ENCODE results near the gene TIE1. TPM values are rescaled to one million over a fixed set of nuclear protein-coding genes. Genes with fewer than 3 reads are reported as not detected.

Gene TIE1
- total RNA-seq, 2 experiments from 2014 or later: 0.15 to 0.66 TPM

DNA sequence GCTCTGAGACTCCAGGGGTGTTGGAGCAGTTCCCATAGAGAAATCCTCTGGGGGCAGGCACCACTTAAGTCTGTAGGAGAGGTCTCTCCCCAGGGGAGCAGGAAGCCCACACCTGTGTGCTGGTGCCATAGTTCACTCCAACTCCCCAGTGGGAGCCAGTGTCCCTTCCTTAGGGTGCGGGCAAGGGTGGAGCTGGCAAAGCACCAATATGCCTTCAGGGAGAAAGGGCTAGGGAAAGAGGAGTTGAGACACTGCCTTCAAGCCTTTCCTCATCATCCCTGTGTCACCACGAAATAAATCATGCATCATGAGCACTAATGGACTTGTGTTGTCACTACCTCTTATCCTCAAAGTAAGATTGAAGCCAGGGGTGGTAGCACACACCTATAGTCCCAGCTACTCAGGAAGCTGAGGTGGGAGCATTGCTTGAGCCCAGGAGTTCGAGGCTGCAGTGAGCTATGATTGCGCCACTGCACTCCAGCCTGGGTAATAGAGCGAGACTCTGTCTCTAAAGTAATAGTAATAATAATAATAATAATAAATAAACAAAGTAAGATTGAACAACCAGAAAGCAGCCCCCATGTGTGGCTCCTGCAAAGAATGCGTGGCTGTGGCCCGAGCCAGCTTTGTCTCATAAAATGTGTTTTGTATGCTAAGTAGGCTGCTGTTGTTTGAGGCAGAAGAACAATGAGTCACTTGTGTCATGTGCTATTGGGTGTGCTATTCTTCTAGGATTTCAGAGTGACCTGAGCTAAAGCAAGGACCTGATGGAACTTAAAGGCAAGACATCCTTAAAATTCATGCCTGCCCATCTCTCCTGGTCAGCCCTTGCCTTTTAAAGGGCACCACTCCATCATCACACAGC lies 6.7 kb upstream of the TIE1 start:
- no peak overlapping the region for H3K4me2 ChIP-seq (ENCODE audit: low read length)
- no peaks in the 10 kb centered on the region for H3K36me3 ChIP-seq (ENCODE audit: insufficient read depth, low read length)
- no peaks in the 10 kb centered on the region for H3K9me2 ChIP-seq (ENCODE audit: insufficient read depth, low read length)
- H3K79me2 ChIP-seq (ENCODE audit: insufficient read depth, low read depth, low read length): no peaks in the 10 kb centered on the region
- ChIA-PET POLR2A (no interaction called here), CTCF (ENCODE audit: unreplicated experiment) (no interaction called here)
- H3K4me3 ChIP-seq (ENCODE audit: low read depth, low read length, poor library complexity, severe bottlenecking): no peak overlapping the region
- H2AFZ ChIP-seq (ENCODE audit: low read length): no peak overlapping the region
- TF ChIP-seq, protein P1, sequence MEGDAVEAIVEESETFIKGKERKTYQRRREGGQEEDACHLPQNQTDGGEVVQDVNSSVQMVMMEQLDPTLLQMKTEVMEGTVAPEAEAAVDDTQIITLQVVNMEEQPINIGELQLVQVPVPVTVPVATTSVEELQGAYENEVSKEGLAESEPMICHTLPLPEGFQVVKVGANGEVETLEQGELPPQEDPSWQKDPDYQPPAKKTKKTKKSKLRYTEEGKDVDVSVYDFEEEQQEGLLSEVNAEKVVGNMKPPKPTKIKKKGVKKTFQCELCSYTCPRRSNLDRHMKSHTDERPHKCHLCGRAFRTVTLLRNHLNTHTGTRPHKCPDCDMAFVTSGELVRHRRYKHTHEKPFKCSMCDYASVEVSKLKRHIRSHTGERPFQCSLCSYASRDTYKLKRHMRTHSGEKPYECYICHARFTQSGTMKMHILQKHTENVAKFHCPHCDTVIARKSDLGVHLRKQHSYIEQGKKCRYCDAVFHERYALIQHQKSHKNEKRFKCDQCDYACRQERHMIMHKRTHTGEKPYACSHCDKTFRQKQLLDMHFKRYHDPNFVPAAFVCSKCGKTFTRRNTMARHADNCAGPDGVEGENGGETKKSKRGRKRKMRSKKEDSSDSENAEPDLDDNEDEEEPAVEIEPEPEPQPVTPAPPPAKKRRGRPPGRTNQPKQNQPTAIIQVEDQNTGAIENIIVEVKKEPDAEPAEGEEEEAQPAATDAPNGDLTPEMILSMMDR (conservative IDR thresholded peaks at IDR 0.05; ENCODE audit: low read length): no peak
- TF ChIP-seq EZH2phosphoT487 (IDR thresholded peaks at IDR 0.05; ENCODE audit: borderline replicate concordance, low read depth, low read length): no peak
- H3K27ac ChIP-seq (ENCODE audit: low read depth, low read length, poor library complexity, severe bottlenecking): no peak overlapping the region
- H3K4me1 ChIP-seq (ENCODE audit: insufficient read depth, low read length, poor library complexity, severe bottlenecking): no peaks in the 10 kb centered on the region
- H3K9me3 ChIP-seq (ENCODE audit: low read length): no peaks in the 10 kb centered on the region
- BruUV-seq (replicated peaks): no TSS peak
- no peak for DNase-seq (ENCODE audit: low spot score)
- intact Hi-C loops (cut with micrococcal nuclease; ENCODE audit: unreplicated experiment): no loop called here
- no peaks in the 10 kb centered on the region for H4K20me1 ChIP-seq (ENCODE audit: insufficient read depth, low read length)

DNA sequence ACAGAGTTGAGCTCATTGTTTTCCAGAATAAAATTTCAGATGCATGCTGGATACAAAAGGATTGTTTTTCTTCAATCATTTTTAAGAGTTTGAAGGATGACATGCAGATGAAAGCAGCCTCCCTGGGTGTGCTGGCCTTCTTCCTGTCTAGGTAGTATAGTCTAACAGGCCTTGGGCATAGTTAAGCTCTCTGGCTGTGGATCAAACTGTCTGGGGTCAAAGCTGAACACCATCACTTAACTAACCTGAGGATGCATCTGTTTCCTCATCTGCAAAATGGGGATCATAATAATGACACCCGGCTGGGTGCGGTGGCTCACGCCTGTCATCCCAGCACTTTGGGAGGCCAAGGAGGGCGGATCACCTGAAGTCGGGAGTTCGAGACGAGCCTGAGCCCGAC lies 6.0 kb upstream of the TIE1 start:
- Histone ChIP-seq H2AFZ (ENCODE audit: low read length) (no peak overlapping the region), H3K4me2 (ENCODE audit: low read length) (no peak overlapping the region), H3K36me3 (ENCODE audit: insufficient read depth, low read length) (no peaks in the 10 kb centered on the region), H4K20me1 (ENCODE audit: insufficient read depth, low read length) (no peaks in the 10 kb centered on the region), H3K4me1 (ENCODE audit: insufficient read depth, low read length, poor library complexity, severe bottlenecking) (no peaks in the 10 kb centered on the region), H3K9me2 (ENCODE audit: insufficient read depth, low read length) (no peaks in the 10 kb centered on the region), H3K27ac (ENCODE audit: low read depth, low read length, poor library complexity, severe bottlenecking) (no peak overlapping the region), H3K9me3 (ENCODE audit: low read length) (no peaks in the 10 kb centered on the region), H3K79me2 (ENCODE audit: insufficient read depth, low read depth, low read length) (no peaks in the 10 kb centered on the region), H3K4me3 (ENCODE audit: low read depth, low read length, poor library complexity, severe bottlenecking) (no peak overlapping the region)
- TF ChIP-seq, protein P1 (conservative IDR thresholded peaks at IDR 0.05; ENCODE audit: low read length): no peak
- TF ChIP-seq EZH2phosphoT487 (IDR thresholded peaks at IDR 0.05; ENCODE audit: borderline replicate concordance, low read depth, low read length): no peak
- ChIA-PET POLR2A (no interaction called here), CTCF (ENCODE audit: unreplicated experiment) (no interaction called here)
- no peak for DNase-seq (ENCODE audit: low spot score)
- intact Hi-C loops (cut with micrococcal nuclease; ENCODE audit: unreplicated experiment): no loop called here
- no TSS peak for BruUV-seq (replicated peaks)

DNA sequence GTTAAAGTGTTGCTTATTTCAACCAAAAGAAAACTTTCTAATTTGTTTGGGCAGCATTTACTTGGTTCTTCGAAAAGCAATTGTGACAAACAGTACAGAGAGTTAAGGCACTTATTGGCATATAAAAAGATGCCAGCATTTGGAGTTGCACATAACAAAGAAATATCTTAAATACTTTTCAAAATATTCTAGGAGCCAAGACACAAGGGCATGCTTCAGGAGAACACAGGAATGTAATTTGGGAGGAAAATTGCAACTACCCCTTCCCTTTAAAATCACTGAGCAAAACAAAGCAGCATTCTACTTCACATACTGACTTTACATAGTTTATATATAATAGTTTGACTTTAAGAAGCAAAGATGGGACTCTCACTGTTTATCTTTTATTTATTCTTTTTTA lies 4.6 kb upstream of the TIE1 start:
- H3K4me3 ChIP-seq (ENCODE audit: low read depth, low read length, poor library complexity, severe bottlenecking): no peak overlapping the region
- H3K36me3 ChIP-seq (ENCODE audit: insufficient read depth, low read length): no peaks in the 10 kb centered on the region
- ChIA-PET CTCF (ENCODE audit: unreplicated experiment) (no interaction called here), POLR2A (no interaction called here)
- no peaks in the 10 kb centered on the region for H3K9me3 ChIP-seq (ENCODE audit: low read length)
- no TSS peak for BruUV-seq (replicated peaks)
- no peaks in the 10 kb centered on the region for H3K79me2 ChIP-seq (ENCODE audit: insufficient read depth, low read depth, low read length)
- H3K4me1 ChIP-seq (ENCODE audit: insufficient read depth, low read length, poor library complexity, severe bottlenecking): no peaks in the 10 kb centered on the region
- intact Hi-C loops (cut with micrococcal nuclease; ENCODE audit: unreplicated experiment): no loop called here
- no peak for DNase-seq (ENCODE audit: low spot score)
- no peaks in the 10 kb centered on the region for H3K9me2 ChIP-seq (ENCODE audit: insufficient read depth, low read length)
- H3K4me2 ChIP-seq (ENCODE audit: low read length): no peak overlapping the region
- no peaks in the 10 kb centered on the region for H4K20me1 ChIP-seq (ENCODE audit: insufficient read depth, low read length)
- no peak overlapping the region for H2AFZ ChIP-seq (ENCODE audit: low read length)
- no peak for TF ChIP-seq EZH2phosphoT487 (IDR thresholded peaks at IDR 0.05; ENCODE audit: borderline replicate concordance, low read depth, low read length)
- no peak overlapping the region for H3K27ac ChIP-seq (ENCODE audit: low read depth, low read length, poor library complexity, severe bottlenecking)
